Measurements from ENCODE around the gene KHDRBS1. TPM values are rescaled to one million over a fixed set of nuclear protein-coding genes. Genes with fewer than 3 reads are reported as not detected.

The KHDRBS1 gene
- total and polyA plus RNA-seq, 2 of the 13 experiments (the other 11 are each of a cell fraction or from before 2014, with no cell fraction given), result 25.1 to 39.0 TPM

GRCh38 chr1:32047701-32048100 lies 34.0 kb downstream of the KHDRBS1 start (continued):
- TF ChIP-seq, protein P1, sequence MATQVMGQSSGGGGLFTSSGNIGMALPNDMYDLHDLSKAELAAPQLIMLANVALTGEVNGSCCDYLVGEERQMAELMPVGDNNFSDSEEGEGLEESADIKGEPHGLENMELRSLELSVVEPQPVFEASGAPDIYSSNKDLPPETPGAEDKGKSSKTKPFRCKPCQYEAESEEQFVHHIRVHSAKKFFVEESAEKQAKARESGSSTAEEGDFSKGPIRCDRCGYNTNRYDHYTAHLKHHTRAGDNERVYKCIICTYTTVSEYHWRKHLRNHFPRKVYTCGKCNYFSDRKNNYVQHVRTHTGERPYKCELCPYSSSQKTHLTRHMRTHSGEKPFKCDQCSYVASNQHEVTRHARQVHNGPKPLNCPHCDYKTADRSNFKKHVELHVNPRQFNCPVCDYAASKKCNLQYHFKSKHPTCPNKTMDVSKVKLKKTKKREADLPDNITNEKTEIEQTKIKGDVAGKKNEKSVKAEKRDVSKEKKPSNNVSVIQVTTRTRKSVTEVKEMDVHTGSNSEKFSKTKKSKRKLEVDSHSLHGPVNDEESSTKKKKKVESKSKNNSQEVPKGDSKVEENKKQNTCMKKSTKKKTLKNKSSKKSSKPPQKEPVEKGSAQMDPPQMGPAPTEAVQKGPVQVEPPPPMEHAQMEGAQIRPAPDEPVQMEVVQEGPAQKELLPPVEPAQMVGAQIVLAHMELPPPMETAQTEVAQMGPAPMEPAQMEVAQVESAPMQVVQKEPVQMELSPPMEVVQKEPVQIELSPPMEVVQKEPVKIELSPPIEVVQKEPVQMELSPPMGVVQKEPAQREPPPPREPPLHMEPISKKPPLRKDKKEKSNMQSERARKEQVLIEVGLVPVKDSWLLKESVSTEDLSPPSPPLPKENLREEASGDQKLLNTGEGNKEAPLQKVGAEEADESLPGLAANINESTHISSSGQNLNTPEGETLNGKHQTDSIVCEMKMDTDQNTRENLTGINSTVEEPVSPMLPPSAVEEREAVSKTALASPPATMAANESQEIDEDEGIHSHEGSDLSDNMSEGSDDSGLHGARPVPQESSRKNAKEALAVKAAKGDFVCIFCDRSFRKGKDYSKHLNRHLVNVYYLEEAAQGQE (IDR thresholded peaks at IDR 0.05; ENCODE audit: borderline replicate concordance in 1 of 2, low read depth in 1 of 2, low read length in 2 of 2), result no peak
- TF ChIP-seq, protein P2, sequence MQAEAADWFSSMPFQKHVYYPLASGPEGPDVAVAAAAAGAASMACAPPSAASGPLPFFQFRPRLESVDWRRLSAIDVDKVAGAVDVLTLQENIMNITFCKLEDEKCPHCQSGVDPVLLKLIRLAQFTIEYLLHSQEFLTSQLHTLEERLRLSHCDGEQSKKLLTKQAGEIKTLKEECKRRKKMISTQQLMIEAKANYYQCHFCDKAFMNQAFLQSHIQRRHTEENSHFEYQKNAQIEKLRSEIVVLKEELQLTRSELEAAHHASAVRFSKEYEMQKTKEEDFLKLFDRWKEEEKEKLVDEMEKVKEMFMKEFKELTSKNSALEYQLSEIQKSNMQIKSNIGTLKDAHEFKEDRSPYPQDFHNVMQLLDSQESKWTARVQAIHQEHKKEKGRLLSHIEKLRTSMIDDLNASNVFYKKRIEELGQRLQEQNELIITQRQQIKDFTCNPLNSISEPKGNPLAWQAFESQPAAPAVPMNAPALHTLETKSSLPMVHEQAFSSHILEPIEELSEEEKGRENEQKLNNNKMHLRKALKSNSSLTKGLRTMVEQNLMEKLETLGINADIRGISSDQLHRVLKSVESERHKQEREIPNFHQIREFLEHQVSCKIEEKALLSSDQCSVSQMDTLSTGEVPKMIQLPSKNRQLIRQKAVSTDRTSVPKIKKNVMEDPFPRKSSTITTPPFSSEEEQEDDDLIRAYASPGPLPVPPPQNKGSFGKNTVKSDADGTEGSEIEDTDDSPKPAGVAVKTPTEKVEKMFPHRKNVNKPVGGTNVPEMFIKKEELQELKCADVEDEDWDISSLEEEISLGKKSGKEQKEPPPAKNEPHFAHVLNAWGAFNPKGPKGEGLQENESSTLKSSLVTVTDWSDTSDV (CRISPR knock-in tag; IDR thresholded peaks at IDR 0.05), result no peak
- TF ChIP-seq DNMT1 (CRISPR knock-in tag; IDR thresholded peaks at IDR 0.05) (no peak), ZNF850 (CRISPR knock-in tag; conservative IDR thresholded peaks at IDR 0.05) (no peak), MAFG (CRISPR knock-in tag; IDR thresholded peaks at IDR 0.05) (no peak), AFF4 (CRISPR knock-in tag; IDR thresholded peaks at IDR 0.05) (no peak), FOXO1 (CRISPR knock-in tag; IDR thresholded peaks at IDR 0.05) (no peak), ZNF44 (CRISPR knock-in tag; IDR thresholded peaks at IDR 0.05) (no peak), MIER3 (CRISPR knock-in tag; IDR thresholded peaks at IDR 0.05; ENCODE audit: borderline replicate concordance) (no peak)
- TF ChIP-seq, protein P3, sequence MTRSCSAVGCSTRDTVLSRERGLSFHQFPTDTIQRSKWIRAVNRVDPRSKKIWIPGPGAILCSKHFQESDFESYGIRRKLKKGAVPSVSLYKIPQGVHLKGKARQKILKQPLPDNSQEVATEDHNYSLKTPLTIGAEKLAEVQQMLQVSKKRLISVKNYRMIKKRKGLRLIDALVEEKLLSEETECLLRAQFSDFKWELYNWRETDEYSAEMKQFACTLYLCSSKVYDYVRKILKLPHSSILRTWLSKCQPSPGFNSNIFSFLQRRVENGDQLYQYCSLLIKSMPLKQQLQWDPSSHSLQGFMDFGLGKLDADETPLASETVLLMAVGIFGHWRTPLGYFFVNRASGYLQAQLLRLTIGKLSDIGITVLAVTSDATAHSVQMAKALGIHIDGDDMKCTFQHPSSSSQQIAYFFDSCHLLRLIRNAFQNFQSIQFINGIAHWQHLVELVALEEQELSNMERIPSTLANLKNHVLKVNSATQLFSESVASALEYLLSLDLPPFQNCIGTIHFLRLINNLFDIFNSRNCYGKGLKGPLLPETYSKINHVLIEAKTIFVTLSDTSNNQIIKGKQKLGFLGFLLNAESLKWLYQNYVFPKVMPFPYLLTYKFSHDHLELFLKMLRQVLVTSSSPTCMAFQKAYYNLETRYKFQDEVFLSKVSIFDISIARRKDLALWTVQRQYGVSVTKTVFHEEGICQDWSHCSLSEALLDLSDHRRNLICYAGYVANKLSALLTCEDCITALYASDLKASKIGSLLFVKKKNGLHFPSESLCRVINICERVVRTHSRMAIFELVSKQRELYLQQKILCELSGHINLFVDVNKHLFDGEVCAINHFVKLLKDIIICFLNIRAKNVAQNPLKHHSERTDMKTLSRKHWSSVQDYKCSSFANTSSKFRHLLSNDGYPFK (CRISPR knock-in tag; IDR thresholded peaks at IDR 0.05; ENCODE audit: borderline replicate concordance), result no peak
